ENCODE measurements around the gene IMMP2L. TPM values are rescaled to one million over a fixed set of nuclear protein-coding genes. Genes with fewer than 3 reads are reported as not detected.

The IMMP2L gene
- total and polyA plus RNA-seq, 2 donors (not counting 3 experiments of a cell fraction or from before 2014, with no cell fraction given) = 9.9 to 11.8 TPM

GRCh38 chr7:110857106-110857505, 705.2 kb downstream of the IMMP2L start:
- H3K9me1 ChIP-seq (replicated peaks; ENCODE audit: control insufficient read depth, extremely low read depth, insufficient read depth, low read length) = no peaks in the 10 kb centered on the region
- H3K36me3 ChIP-seq (ENCODE audit: control insufficient read depth in 2 of 2, extremely low read depth in 1 of 2, insufficient read depth in 2 of 2, low read length in 2 of 2) = no peaks in the 10 kb centered on the region
- H3K9ac ChIP-seq (replicated peaks; ENCODE audit: extremely low read depth, insufficient read depth, low read length) = no peak overlapping the region
- BruUV-seq (replicated peaks) = no TSS peak
- H3K4me3 ChIP-seq (replicated peaks in 1 of 3; ENCODE audit: insufficient read depth in 1 of 3, low read depth in 1 of 3, low read length in 3 of 3) = no peak overlapping the region
- no peak overlapping the region for H3K27ac ChIP-seq (ENCODE audit: insufficient read depth, low read depth, low read length)
- H3K4me2 ChIP-seq (ENCODE audit: insufficient read depth, low read length) = no peak overlapping the region
- DNase-seq (ENCODE audit: low read depth, low spot score) = no peak
- H3K9me3 ChIP-seq (replicated peaks; ENCODE audit: control insufficient read depth, insufficient read depth, low read length) = no peaks in the 10 kb centered on the region
- H3K79me2 ChIP-seq (ENCODE audit: control insufficient read depth, insufficient read depth, low read length) = no peaks in the 10 kb centered on the region
- H3K4me1 ChIP-seq (ENCODE audit: control insufficient read depth, extremely low read depth, insufficient read depth, low read length) = no peaks in the 10 kb centered on the region
- no peaks in the 10 kb centered on the region for H3K27me3 ChIP-seq (ENCODE audit: control insufficient read depth in 2 of 2, insufficient read depth in 2 of 2, low read length in 2 of 2)
- intact Hi-C loops (cut with micrococcal nuclease) (no loop called here), dilution Hi-C loops (cut with MboI; ENCODE audit: extremely low pct_ligation_motif_present, low sequenced_read_pairs) (no loop called here)
- CTCF ChIA-PET = interaction anchor here (2.6 kb wide), 1 partner anchor 10 kb away, joined by 7 read pairs; no protein-coding TSS in a partner anchor
- TF ChIP-seq FOS (IDR thresholded peaks at IDR 0.05; ENCODE audit: borderline replicate concordance, insufficient read depth, low read length) (no peak), GATA2 (IDR thresholded peaks at IDR 0.05; ENCODE audit: insufficient read depth, insufficient read length, low read depth, low read length) (no peak), JUN (IDR thresholded peaks at IDR 0.05; ENCODE audit: borderline replicate concordance, insufficient read depth, insufficient read length, low read depth) (no peak), EZH2 (IDR thresholded peaks at IDR 0.05; ENCODE audit: borderline replicate concordance, low read depth, low read length, severe bottlenecking) (no peak), POLR2A (IDR thresholded peaks at IDR 0.05; ENCODE audit: low read depth, low read length) (no peak), POLR2AphosphoS5 (IDR thresholded peaks at IDR 0.05; ENCODE audit: insufficient read depth, low read depth, low read length) (no peak), MYC (IDR thresholded peaks at IDR 0.05; ENCODE audit: low read depth, low read length) (no peak)
- TF ChIP-seq, protein P1, sequence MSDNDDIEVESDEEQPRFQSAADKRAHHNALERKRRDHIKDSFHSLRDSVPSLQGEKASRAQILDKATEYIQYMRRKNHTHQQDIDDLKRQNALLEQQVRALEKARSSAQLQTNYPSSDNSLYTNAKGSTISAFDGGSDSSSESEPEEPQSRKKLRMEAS (IDR thresholded peaks at IDR 0.05; ENCODE audit: insufficient read depth, insufficient read length) = no peak
- TF ChIP-seq, protein P2, sequence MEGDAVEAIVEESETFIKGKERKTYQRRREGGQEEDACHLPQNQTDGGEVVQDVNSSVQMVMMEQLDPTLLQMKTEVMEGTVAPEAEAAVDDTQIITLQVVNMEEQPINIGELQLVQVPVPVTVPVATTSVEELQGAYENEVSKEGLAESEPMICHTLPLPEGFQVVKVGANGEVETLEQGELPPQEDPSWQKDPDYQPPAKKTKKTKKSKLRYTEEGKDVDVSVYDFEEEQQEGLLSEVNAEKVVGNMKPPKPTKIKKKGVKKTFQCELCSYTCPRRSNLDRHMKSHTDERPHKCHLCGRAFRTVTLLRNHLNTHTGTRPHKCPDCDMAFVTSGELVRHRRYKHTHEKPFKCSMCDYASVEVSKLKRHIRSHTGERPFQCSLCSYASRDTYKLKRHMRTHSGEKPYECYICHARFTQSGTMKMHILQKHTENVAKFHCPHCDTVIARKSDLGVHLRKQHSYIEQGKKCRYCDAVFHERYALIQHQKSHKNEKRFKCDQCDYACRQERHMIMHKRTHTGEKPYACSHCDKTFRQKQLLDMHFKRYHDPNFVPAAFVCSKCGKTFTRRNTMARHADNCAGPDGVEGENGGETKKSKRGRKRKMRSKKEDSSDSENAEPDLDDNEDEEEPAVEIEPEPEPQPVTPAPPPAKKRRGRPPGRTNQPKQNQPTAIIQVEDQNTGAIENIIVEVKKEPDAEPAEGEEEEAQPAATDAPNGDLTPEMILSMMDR (IDR thresholded peaks at IDR 0.05; ENCODE audit: extremely low read depth in 1 of 2, insufficient read depth in 1 of 2, low read depth in 1 of 2, low read length in 2 of 2) = no peak
- POLR2A ChIA-PET = no interaction called here
- no peaks in the 10 kb centered on the region for H4K20me1 ChIP-seq (replicated peaks; ENCODE audit: control insufficient read depth, extremely low read depth, insufficient read depth, low read length)
- no peak for FAIRE-seq
- H2AFZ ChIP-seq (ENCODE audit: low read depth, low read length) = no peak overlapping the region
